GM23338 (cell line): ENCODE results near the gene GAL3ST2. TPM values are rescaled to one million over a fixed set of nuclear protein-coding genes. Genes with fewer than 3 reads are reported as not detected.

Experiments used
- ATAC-seq: fragments of 200-7000 bp; cut with Tn5 transposase; 3 replicates; pipeline ENCODE4 v1.9.1; 2020
- DNase-seq: peaks from one replicate; pipeline ENCODE4 v3.0.0-alpha.2; 2015; ENCODE audit warnings: low spot score
- H2AFZ ChIP-seq: fragments of 200-600 bp; sonication (generic); 2 replicates; pipeline ENCODE4 v1.8.0; 2016; ENCODE audit warnings: antibody characterized with exemption, mild to moderate bottlenecking, moderate library complexity
- H3F3A ChIP-seq: fragments of 200-600 bp; sonication (generic); replicated peaks from 2 replicates; pipeline ENCODE4 v1.8.0; 2017; ENCODE audit warnings: antibody characterized with exemption, mixed run types, low read depth
- H3K27ac ChIP-seq: fragments of 200-600 bp; sonication (generic); 2 replicates; pipeline ENCODE4 v1.6.1; 2016; ENCODE audit warnings: low read depth
- H3K27me3 ChIP-seq: fragments of 200-600 bp; sonication (generic); 2 replicates; pipeline ENCODE4 v1.8.0; 2016; ENCODE audit warnings: mild to moderate bottlenecking, mixed run types, moderate library complexity; ENCODE audit not compliant: insufficient read depth
- H3K36me3 ChIP-seq: fragments of 200-600 bp; sonication (generic); 2 replicates; pipeline ENCODE4 v1.8.0; 2016; ENCODE audit warnings: mild to moderate bottlenecking; ENCODE audit not compliant: insufficient read depth
- H3K4me1 ChIP-seq: fragments of 200-600 bp; sonication (generic); 2 replicates; pipeline ENCODE4 v1.8.0; 2016; ENCODE audit warnings: mild to moderate bottlenecking, moderate library complexity; ENCODE audit not compliant: insufficient read depth
- H3K4me2 ChIP-seq: fragments of 200-600 bp; sonication (generic); 2 replicates; pipeline ENCODE4 v1.7.1; 2017; ENCODE audit warnings: mixed run types
- H3K4me3 ChIP-seq: fragments of 200-600 bp; sonication (generic); 2 replicates; pipeline ENCODE4 v1.6.1; 2016; ENCODE audit warnings: mixed run types
- H3K79me2 ChIP-seq: fragments of 200-600 bp; sonication (generic); replicated peaks from 2 replicates; pipeline ENCODE4 v1.8.0; 2017; ENCODE audit warnings: mild to moderate bottlenecking; ENCODE audit not compliant: insufficient read depth
- H3K9me2 ChIP-seq: fragments of 200-600 bp; sonication (generic); 2 replicates; pipeline ENCODE4 v1.8.0; 2017; ENCODE audit not compliant: insufficient read depth
- H4K20me1 ChIP-seq: fragments of 200-600 bp; sonication (generic); replicated peaks from 2 replicates; pipeline ENCODE4 v1.8.0; 2017; ENCODE audit warnings: mild to moderate bottlenecking; ENCODE audit not compliant: insufficient read depth
- H3K27ac Mint-ChIP-seq: 2 replicates; pipeline ENCODE4 v1.8.0; 2020; ENCODE audit warnings: inconsistent platforms, mild to moderate bottlenecking, moderate library complexity, mixed read lengths
- H3K27me3 Mint-ChIP-seq: 3 replicates; pipeline ENCODE4 v1.8.0; 2022; ENCODE audit warnings: low read depth, mild to moderate bottlenecking, moderate library complexity, mixed read lengths, inconsistent platforms; ENCODE audit not compliant: insufficient read depth, poor library complexity
- H3K36me3 Mint-ChIP-seq: 3 replicates; pipeline ENCODE4 v1.8.0; 2021; ENCODE audit warnings: low read depth, mild to moderate bottlenecking, inconsistent platforms, moderate library complexity, mixed read lengths
- H3K4me1 Mint-ChIP-seq: 3 replicates; pipeline ENCODE4 v1.8.0; 2020; ENCODE audit warnings: mild to moderate bottlenecking, inconsistent platforms, mixed read lengths
- H3K4me3 Mint-ChIP-seq: 3 replicates; pipeline ENCODE4 v1.8.0; 2021; ENCODE audit warnings: moderate library complexity, mild to moderate bottlenecking, inconsistent platforms, mixed read lengths
- H3K9me3 Mint-ChIP-seq: 3 replicates; pipeline ENCODE4 v1.8.0; 2020; ENCODE audit warnings: moderate library complexity, mild to moderate bottlenecking, inconsistent platforms, mixed read lengths
- CREB1 ChIP-seq: fragments of 250-450 bp; sonication (Bioruptor Pico); IDR thresholded peaks from 2 replicates; pipeline ENCODE4 v1.5.0; 2020; ENCODE audit warnings: low read depth, mild to moderate bottlenecking, moderate library complexity
- CTCF ChIP-seq, 2 experiments: fragments of 200-600 bp in 1 of 2; sonication (generic) in 1 of 2; conservative IDR thresholded peaks; 2 replicates each; pipeline versions ENCODE4 v1.5.1 to v1.6.1; 2016 to 2017; ENCODE audit warnings: antibody characterized with exemption in 2 of 2, low read depth in 2 of 2, mild to moderate bottlenecking in 2 of 2, moderate library complexity in 1 of 2
- EZH2 ChIP-seq: fragments of 200-600 bp; sonication (generic); IDR thresholded peaks from one replicate; pipeline ENCODE4 v1.8.0; 2017; ENCODE audit warnings: antibody characterized with exemption, mild to moderate bottlenecking, low read depth; ENCODE audit not compliant: unreplicated experiment
- EZH2phosphoT487 ChIP-seq: fragments of 200-600 bp; sonication (generic); IDR thresholded peaks from one replicate; pipeline ENCODE4 v1.8.1; 2018; ENCODE audit warnings: antibody characterized with exemption; ENCODE audit not compliant: unreplicated experiment
- JUNB ChIP-seq: IDR thresholded peaks from one replicate; pipeline ENCODE4 v1.6.1; 2016; ENCODE audit warnings: antibody characterized with exemption; ENCODE audit not compliant: unreplicated experiment
- NANOG ChIP-seq: IDR thresholded peaks from 2 replicates; pipeline ENCODE4 v1.6.1; 2016; ENCODE audit warnings: antibody characterized with exemption, borderline replicate concordance
- POLR2AphosphoS5 ChIP-seq: IDR thresholded peaks from 2 replicates; pipeline ENCODE4 v1.6.1; 2016; ENCODE audit warnings: antibody characterized with exemption, low read depth
- REST ChIP-seq: IDR thresholded peaks from one replicate; pipeline ENCODE4 v1.6.1; 2018; ENCODE audit warnings: antibody characterized with exemption; ENCODE audit not compliant: unreplicated experiment
- STAT1 ChIP-seq: IDR thresholded peaks from one replicate; pipeline ENCODE4 v1.6.1; 2016; ENCODE audit warnings: antibody characterized with exemption; ENCODE audit not compliant: unreplicated experiment
- ZNF114 ChIP-seq: fragments of 250-450 bp; sonication (Bioruptor Pico); IDR thresholded peaks from 2 replicates; pipeline ENCODE4 v1.5.0; 2020; ENCODE audit warnings: mild to moderate bottlenecking, moderate library complexity
- ZNF331 ChIP-seq: fragments of 250-450 bp; sonication (Bioruptor Pico); IDR thresholded peaks from 2 replicates; pipeline ENCODE4 v1.5.0; 2020; ENCODE audit warnings: low read depth, mild to moderate bottlenecking, moderate library complexity
- ZNF462 ChIP-seq: fragments of 250-450 bp; sonication (Bioruptor Pico); IDR thresholded peaks from 2 replicates; pipeline ENCODE4 v1.5.0; 2020; ENCODE audit warnings: mild to moderate bottlenecking, moderate library complexity
- polyA plus RNA-seq: library from polyadenylated mRNA; unstranded; fragments of >200 nt; fragmentation: Nextera tagmentation; extraction: Ambion mirVana; gene quantifications from 2 replicates; pipeline ENCODE4 v1.2.1, GENCODE V29; 2016
- total RNA-seq: library from RNA; depleted of rRNA; stranded (reverse); fragments of >200 nt; shearing (Covaris generic); gene quantifications from 2 replicates; pipeline ENCODE4 v1.2.3, GENCODE V29; 2014

Gene GAL3ST2
- total and polyA plus RNA-seq, 2 experiments from 2014 or later: 0.19 to 0.24 TPM

GRCh38 chr2:241768850-241769249 is 7.8 kb upstream of the GAL3ST2 start (continued):
- TF ChIP-seq CTCF (conservative IDR thresholded peaks at IDR 0.05; ENCODE audit: low read depth in 2 of 2): no peak
- TF ChIP-seq ZNF331 (CRISPR knock-in tag): no peak
- TF ChIP-seq STAT1: no peak
- no peak for TF ChIP-seq POLR2AphosphoS5

- Mint-ChIP-seq H3K4me3 (no peak overlapping the region), H3K4me1 (peaks cover 11% of the 10 kb centered on the region), H3K36me3 (no peaks in the 10 kb centered on the region), H3K27ac (no peak overlapping the region), H3K9me3 (no peaks in the 10 kb centered on the region; the same call in 2 of the 3 replicates), H3K27me3 (peaks cover 6% of the 10 kb centered on the region)
- Histone ChIP-seq H2AFZ (no peak overlapping the region), H3K4me3 (no peak overlapping the region), H3K9me2 (no peaks in the 10 kb centered on the region), H3K4me2 (no peak overlapping the region), H3K4me1 (no peaks in the 10 kb centered on the region), H3K27ac (no peak overlapping the region), H3K79me2 (no peaks in the 10 kb centered on the region), H3F3A (no peaks in the 10 kb centered on the region), H3K36me3 (no peaks in the 10 kb centered on the region), H4K20me1 (no peaks in the 10 kb centered on the region), H3K27me3 (no peaks in the 10 kb centered on the region)
- DNase-seq (no peak), ATAC-seq (no peak)
- TF ChIP-seq NANOG (no peak), ZNF462 (CRISPR knock-in tag) (no peak), CTCF (conservative IDR thresholded peaks at IDR 0.05; ENCODE audit: low read depth in 2 of 2) (no peak), CREB1 (no peak), REST (no peak), ZNF331 (CRISPR knock-in tag) (no peak), POLR2AphosphoS5 (no peak), ZNF114 (CRISPR knock-in tag) (no peak), JUNB (no peak), EZH2phosphoT487 (no peak), EZH2 (no peak)
Measured at GRCh38 chr2:241769819-241770184, 6.8 kb upstream of the GAL3ST2 start.
